HG03196 (cell line): ENCODE results near the gene TBC1D3B.
A peak's percentile ranks its signal among the peaks of the same experiment; 100 is the strongest.
"Not testable (repeated sequence)": the region's sequence is repeated elsewhere in the genome, so short reads cannot be mapped to it uniquely, and the experiment has no call there.

Experiments used
- ATAC-seq: cut with Tn5 transposase; IDR thresholded peaks from one replicate; pipeline ENCODE4 v1.9.1; 2021; ENCODE audit not compliant: unreplicated experiment

Gene TBC1D3B

DNA sequence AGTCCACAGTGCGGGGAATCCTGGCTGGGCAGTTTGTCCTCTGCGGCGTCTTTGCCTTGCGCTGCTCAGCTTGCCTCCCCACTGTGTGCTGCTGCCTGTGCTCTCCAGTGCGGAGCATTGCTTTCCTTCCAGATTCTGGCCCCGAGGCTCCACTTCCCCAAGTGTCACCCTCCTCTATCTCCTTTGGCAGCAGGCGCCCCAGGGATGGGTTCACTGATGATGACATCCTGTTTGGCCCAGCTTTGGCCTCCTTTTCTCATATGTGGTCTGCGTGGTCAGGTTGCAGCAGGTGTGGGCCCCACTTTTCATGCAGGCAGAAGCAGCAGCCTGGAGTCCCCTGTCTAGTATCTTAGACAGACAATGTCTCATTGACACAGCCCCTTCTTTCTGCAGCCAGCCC, 25.1 kb upstream of the TBC1D3B start:
- not testable (repeated sequence) for ATAC-seq

DNA sequence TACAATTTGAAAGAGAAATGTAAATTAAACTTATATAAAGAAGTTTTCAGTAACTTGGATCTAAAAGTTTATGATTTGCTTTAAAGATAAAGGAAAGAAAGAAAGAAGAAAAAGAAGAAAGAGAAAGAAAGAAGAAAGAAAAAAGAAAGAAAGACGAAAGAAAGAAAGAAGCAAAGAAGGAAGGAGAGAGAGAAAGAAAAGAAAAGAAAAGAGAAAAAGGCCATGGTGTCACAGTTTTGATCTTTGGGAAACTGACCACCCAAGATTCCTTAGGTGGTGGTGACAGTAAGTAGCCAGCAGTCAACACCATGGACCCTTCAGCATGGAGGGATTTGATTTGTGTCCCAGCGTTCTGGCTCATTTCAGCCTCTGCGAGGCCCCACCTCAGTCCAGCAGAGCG, 24.7 kb upstream of the TBC1D3B start:
- not testable (repeated sequence) for ATAC-seq

DNA sequence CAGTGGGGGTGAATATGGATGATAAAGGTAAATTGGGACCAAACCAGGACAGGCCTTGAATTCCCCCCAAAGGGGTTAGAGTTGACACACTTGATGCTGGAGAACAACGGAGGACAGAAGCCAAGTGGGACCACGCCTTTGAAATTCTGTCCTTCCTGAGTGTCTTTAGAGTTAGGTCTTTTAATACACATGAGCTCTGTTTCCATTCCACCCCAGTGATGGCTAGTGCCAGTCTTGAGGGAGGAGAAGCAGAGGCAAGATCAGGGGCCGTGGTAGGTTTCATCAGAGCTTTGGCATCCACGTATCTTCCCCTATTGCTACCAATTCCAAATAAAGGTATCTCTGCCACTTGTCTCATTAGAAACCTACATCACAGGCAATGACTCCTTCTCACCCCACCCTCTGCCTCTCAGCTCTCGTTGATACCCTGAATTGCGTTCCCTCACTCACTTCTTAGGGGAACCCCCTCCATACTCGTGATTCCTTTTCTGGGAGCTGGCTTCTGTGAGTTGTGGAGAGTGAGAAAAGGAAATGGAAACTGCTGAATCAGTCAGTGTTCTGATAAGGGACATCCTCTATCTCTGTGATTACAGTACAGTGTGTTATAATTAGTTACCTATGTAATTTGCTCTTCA, 22.5 kb upstream of the TBC1D3B start:
- ATAC-seq: no peak

DNA sequence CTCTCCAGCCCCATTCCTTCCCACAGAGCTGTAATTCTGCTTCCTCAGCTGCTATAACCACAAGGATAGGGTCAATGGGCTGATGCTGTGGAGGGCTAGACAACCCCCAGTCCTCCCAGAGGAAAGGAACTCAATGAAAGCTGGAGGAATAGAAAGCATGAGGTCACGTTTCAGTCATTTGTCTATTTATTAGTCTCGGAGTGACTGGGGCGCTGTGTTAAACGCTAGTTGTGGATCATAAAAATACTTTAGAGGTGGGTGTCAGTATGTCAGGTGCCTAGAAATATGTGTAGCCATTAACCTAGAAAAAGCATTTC, 20.9 kb upstream of the TBC1D3B start:
- peak; percentile 18 for ATAC-seq

DNA sequence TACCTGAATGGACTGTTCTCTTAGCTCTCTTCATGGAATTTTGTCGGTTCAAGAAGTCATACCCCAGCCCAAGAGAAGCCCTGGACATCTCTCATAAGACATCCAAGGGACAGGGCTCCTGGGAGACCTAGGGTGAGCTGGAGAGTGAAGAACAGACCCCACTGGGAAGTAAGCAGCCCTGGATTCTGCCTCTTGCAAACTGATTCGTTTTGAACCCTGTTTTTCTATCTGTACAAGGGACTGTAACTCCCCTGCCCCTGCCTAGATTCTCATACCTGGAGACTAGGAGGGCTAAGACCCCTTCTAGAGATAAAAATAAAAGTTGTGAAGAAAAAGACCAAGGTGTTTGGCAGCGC, 19.7 kb upstream of the TBC1D3B start:
- ATAC-seq: no peak

DNA sequence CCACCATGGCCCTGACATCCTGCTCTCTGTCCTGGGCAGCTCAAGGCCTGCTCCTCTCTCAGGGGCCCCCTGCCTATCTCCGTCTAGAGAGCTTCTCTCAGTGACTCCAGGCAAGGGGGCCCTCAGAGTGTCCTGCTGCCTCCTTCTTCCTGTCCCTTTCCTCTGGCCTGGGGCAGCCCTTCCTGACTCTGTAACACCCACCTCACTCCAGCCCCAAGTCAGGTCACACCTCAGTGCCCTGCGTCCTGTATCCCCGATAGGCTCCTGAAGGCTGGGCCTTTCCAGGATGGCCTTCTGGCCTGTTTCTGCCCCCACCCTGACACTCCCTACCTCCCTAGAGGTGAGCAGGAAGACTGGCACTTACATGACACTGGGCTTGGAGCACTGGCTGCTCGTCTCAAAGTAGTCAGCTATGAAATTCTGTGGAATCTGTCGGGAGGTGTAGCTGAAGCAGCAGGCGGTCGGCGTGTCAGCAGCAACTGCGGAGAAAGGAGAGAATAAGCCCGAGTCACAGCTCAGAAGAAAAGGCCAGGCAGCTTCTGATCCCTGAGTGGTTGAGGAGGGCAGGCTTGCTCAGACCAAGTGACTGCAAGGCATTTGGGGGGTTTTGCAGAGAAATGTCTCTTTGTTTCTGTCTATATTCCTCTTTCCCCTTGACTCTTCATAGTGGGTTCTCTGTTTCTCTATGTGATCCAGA, 19.1 kb upstream of the TBC1D3B start:
- ATAC-seq: no peak

DNA sequence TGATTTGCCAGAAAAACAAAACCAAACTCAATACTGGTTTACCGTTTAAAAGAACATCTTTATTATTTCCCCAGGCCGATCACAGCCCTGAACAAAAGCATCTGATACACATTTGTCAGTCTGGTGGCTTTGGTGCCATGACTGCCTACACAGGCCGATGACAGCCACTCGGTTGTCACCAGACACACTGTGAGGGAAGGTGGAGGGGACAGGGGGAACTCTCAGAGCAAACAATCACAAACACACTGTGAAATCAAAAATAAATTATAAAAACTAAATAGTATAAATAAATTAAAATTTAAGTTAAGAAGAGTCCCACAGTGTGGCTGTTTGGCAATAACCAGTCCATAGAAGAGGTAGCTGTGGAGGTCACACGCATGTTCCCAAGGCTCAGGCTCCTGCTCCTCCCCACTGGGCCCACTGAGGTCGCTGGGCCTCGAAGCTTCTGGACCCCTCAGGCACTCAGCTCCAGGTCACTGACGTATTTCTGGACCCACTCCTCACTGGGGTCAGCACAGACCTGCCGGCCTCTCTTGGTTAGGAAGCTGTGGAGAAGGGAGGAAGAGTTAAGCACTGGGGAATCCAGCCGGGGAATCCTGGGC, 18.5 kb upstream of the TBC1D3B start:
- ATAC-seq: not testable (repeated sequence)

DNA sequence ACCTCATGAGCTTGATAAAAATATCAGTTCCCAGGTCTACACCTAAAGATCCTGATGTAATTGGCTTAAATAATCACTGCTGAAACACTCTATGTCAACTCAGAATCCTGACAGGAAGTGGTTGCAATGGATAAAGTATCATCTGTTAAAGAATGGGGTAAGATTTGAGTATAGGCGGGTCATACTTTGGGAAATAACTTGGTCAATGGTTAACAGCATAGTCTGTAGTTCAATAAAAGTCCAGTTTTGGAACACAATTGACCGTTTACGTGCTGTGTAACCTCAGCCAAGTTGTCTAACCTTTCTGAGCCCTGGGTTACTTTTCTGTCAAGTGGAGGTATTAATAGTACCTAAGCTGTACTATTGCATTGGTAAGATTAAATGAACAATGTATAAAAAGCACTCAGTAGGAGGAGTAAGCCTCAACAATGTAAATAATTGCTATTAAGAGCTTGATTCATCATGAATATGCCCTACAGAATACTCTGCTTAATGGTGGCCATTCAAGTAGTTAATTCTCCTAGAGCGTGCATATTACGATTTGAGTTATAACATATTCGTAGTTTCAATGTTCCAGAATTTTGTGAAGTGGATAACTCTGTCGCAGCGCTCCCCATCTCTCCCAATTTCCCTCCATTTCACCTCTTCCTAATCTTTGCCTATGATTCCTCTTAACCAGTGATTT, 17.9 kb upstream of the TBC1D3B start:
- ATAC-seq: not testable (repeated sequence)

DNA sequence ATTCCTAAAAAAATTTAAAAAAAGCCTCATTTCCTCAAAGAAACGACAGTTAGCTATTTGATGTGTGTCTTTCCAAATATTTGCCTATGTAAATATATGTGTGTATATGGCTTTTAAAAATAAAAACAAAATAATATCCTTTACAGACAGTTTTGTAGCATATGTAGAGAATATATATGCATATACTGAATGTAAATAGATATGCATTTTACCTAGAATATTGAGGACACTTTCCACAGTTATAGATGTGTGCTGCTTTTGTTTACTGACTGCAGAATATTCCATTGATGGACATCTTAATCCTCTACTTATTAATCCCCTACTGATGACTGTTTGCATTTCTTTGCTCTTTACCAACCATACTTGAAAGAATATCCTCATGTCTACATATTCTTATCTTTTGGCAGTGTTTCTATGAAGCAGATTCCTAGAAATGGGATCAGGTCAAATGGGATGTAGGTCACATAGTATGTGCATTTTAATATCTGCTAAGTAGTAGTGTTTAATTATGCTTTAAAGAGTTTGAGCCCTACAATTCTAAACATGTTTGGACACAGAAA, 16.9 kb upstream of the TBC1D3B start:
- ATAC-seq: no peak

DNA sequence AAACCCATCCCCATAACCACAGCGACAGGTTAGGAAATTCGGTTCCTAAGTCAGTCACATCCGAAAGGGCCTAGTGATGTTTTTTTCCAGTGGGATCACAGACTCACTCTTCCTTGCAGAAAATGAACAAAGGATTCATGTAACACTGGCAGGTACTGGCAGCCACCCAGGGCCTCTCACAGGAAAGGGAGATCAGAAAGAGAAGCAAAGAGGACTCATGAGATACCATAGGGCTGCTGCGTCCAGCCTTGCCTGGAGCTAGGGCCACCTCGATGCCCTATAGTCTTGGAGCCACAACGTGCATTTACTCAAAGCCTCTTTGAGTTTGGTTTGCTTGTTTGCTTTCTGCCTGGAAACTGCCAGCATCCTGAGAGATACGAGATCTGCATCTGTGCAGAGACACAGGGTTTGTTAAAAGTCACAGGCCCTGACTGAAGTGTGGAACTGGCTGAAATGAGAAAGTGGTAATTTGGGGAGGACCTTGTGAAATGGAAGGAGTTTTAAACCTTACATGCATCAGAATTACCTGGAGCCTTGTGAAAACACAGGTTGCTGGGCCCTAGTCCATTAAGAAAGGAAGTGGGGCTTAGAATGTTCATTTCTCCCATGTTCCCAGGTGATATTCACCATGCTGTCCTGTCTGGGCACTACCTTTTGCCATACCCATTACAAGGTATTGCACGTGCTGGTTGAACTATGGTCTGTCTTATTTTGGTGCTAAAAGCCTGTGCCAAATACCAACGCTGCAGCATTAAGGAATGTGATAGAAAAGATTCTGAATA, 14.3 kb upstream of the TBC1D3B start:
- not testable (repeated sequence) for ATAC-seq

DNA sequence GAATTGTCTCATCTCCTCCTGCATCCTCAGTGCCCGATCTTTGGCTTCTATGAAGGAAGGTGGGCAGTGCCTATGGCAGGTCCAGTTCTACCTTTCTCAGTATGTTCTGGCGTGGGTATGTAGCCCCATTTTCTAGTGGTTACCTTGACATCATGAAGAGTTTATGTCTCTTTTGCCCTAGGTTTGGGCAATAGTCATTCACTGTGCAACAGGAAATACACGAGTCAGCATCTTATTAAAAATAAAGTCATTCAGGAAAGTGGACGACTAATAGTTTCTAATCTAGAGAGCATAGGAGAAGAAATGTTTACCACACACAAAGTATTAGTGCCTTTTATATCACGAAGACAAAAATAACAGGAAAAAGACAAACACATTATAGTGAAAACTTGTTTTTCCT, 13.6 kb upstream of the TBC1D3B start:
- ATAC-seq: not testable (repeated sequence)

DNA sequence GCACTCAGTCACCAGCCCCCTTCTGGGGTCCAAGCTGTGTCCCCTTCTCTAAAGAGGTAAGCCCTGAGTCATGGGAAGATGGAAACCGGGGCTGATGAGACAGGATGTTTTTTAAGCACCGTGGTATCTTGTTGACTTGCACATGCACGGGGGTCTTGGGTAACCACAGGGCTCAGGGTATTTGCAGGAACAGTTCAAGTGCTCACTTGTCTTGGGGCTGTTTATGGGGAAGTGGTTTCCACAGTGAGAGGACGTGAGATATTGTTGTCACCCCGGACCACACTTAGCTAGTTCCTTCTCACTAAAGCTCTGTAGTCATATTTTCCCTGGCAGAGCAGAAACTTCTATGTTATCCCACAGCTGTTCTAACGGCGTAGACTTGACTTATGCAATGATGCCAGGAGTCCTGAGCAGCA, 12.5 kb upstream of the TBC1D3B start:
- peak; percentile 64 for ATAC-seq

DNA sequence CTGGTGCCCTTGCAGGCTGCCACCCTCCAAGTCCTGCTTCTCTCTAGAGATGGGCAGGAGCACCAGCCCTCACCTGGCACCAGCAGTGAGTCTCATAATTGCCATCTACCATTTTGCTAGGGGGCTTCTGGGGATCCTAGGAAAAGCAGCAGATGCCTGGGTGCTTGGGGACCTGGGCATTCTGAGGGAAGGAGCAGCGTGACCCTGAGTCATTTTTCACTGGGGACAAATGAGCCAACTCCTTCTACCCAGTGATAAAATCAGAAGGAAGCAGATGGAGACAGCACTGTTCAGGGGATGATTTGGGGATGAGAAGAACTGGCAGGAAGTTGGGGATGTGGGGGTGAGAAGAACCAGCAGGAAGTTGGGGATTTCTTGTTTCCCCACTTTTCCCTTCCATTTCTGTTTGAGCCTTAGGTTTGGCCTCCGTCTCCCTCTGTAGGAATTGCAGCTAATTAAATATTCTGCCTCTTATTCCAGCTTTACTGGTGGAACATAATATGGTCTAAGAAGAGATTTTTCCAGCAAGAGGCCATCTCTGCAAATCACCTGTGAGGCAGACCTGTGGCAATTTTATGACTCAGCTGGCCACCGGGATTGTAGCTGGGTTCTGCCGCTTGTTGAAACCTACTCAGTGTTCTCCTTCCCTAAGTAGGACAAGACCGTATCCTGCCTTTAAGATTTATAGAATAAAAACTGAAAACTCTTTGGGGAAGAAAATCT, 11.7 kb upstream of the TBC1D3B start:
- ATAC-seq: not testable (repeated sequence)

DNA sequence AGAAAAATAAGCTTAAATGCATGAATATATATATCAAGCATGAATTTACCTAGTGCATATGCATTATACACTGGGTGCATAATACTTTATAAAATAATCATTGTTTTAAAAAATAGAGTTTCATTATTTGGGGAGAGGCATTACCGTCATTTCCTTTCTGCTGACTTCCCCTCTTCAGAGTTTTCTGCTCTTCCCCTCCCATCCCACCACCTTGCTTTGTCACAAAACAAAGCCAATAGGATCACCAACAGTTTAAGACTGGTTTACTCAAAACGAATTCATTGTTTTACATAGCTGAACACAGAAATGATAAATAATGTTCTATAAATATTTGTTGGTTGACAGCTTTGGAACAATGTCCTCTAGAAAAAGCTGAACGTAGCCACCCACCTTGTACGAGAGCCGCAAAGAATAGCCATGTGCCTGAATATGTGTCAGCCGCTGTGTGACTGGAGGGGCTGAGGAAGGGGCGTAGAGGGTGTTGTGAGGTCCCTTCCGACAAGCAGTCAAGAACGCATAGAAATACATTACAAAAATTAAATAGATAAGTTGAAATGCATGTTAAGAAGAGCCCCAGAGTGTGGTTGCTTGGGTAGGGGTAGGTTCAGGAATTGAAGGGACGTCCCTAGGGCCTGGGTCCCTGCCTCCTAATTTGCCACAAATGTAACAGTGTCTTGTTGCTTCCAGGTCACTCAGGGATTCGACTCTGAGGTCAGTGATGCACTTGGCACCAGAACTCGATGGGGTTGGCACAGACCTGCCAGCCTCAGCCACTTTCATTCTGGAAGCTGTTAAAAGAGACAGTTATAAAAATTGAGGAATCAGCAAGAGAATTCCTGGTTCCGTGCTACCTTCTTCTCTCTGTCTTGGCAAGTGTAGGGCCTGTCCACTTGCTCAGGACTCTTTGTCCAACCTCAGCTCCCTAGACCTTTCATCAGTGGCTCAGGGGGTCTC, 10.7 kb upstream of the TBC1D3B start:
- not testable (repeated sequence) for ATAC-seq

DNA sequence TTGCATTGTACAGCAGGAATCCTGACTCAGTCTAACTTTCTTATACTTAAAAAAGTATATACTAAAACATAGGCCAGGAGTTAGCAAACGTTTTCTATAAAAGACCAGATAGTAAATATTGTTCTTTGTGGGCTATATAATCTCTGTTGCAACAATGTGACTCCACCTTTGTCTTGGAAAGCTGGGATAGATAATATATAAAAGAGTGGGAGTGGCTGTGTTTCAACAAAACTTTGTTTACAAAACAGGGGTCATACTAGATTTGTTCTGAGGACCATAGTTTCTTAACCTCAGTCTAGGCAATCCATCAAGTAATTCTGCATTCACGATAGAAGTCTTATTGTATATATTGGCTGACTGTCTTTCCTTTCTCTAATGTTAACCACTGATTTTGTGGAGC, 9.0 kb upstream of the TBC1D3B start:
- no peak for ATAC-seq

DNA sequence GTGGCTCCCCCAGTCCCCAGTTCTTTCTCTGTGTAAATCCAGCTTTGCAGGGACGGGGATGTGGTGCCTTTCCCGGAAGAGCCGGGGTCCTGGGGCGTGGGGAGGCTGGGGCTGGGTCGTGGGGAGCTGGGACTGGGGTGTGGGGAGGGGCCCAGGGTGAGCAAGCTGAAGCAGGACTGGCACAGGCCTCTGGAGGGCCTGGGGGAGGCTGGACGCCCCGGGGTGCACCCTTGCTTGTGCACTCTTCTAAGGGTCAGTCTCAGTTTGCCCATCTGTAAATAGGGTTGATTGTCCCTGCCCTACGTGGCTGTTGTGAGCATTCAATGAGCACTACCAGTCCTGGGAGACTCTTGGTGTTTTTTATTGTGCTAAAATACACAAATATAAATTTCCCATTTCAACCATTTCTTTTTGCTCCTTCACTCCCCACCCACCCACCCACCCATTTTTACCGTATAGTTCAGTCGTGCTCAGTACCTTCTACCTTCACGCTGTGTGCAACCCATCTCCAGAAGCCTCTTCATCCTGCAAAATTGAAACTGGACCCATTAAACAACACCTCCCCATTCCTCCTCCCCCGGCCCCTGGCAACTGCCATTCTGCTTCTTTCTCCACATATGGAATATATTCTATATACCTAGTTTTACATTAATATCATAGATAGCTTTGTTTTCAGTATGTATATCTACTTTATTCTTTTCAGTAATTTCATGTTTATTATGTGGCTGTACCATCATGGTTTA, 7.8 kb upstream of the TBC1D3B start:
- ATAC-seq: no peak

DNA sequence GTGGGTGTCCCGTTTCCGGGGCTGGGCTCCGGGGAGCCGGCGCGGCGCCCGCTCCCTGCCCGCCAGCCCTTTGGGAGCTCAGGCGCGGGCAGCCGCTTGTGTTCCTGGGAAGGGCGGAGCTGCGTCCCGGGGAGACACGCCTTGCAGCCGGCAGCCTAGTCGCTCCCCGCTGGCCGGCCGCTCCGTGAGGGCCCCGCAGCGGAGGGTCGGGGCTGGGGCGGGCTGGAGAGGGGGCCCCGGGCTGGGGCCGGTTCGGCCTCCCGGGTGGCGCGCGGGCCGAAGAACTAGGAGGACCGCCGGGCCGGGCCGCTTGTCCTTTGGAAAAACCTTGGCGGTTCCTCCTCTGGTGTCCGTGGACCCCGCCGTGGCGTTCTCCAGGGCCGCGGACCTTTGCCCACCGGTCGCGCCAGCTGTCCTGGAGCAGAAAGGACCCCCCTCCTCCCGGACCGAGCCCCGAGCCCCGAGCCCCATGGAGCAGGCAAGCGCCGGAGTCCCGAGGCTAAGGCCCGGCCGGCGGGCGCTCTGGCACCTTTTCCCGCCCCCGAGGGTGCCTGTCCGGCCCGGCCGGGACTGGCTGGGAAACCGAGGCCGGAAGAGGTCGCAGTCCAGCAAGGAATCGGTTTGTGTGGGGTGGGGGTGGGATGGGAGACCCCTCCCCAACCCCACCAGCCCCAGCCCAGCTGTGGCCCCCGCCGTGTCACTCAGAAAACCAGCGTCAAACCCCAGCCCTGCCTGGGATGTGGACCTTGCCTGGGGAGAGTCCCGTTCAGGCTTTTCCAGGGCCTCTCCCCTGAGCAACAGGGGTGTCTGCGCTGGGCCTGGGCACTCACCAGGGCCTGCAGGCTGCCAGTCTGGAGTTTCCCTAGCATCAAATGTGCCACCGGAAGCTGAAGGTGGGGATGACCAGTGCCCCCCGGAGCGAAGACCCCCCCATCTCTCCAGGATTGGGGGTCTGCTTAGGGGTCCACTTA, 6.8 kb upstream of the TBC1D3B start:
- ATAC-seq: no peak
